Stomach (tissue), 4 donors: ENCODE results near the gene KRTAP4-11.

Source experiments
- POLR2A ChIP-seq, 4 donors: fragments of 450-650 bp; IDR thresholded peaks; one replicate each; pipeline ENCODE4 v1.6.1; 2016; ENCODE audit warnings: antibody characterized with exemption in 4 of 4, control low read depth in 2 of 4, mild to moderate bottlenecking in 1 of 4, moderate library complexity in 1 of 4
- POLR2AphosphoS5 ChIP-seq, 3 donors: sonication (generic); formaldehyde crosslinking; IDR thresholded peaks; one replicate each; pipeline ENCODE4 v1.6.1; 2016; ENCODE audit warnings: antibody characterized with exemption in 3 of 3
- TF ChIP-seq, protein P1 (sequence below), 7 experiments: fragments of 450-650 bp in 4 of 7; fragments of 200-600 bp in 3 of 7; sonication (generic) in 3 of 7; IDR thresholded peaks; one replicate each; pipeline ENCODE4 v1.5.1; 2016 to 2019; ENCODE audit warnings: antibody characterized with exemption in 7 of 7, control low read depth in 2 of 7, mild to moderate bottlenecking in 1 of 7

DNA sequence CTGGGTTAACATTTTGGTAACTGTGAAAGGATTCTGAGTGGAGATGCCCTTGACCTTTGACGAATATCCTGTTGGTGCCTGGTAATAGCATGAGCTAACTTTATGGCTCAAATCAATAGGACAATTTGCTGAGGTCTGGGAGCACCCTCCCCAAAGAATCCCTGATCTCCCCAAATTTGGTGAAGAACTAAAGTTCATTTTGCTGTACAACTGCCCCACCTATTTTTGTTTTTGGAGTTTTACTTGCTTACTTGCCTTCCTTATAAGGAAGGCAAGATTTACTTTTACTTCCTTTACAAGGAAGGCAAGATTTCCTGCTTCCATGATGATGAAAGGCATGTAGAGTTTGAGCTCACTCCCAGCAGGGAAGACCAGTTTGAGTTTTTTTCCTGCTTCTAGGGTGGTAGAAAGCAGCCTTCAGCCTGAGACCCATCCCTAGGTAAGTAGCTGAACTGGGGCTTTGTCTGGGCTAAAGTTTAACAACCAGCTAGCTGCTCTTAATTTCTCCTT is 10.2 kb downstream of the KRTAP4-11 start:
- TF ChIP-seq, protein P1, sequence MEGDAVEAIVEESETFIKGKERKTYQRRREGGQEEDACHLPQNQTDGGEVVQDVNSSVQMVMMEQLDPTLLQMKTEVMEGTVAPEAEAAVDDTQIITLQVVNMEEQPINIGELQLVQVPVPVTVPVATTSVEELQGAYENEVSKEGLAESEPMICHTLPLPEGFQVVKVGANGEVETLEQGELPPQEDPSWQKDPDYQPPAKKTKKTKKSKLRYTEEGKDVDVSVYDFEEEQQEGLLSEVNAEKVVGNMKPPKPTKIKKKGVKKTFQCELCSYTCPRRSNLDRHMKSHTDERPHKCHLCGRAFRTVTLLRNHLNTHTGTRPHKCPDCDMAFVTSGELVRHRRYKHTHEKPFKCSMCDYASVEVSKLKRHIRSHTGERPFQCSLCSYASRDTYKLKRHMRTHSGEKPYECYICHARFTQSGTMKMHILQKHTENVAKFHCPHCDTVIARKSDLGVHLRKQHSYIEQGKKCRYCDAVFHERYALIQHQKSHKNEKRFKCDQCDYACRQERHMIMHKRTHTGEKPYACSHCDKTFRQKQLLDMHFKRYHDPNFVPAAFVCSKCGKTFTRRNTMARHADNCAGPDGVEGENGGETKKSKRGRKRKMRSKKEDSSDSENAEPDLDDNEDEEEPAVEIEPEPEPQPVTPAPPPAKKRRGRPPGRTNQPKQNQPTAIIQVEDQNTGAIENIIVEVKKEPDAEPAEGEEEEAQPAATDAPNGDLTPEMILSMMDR (IDR thresholded peaks at IDR 0.05), result no peak
- TF ChIP-seq POLR2AphosphoS5 (IDR thresholded peaks at IDR 0.05) (no peak), POLR2A (IDR thresholded peaks at IDR 0.05) (no peak)
